Activated CD4-positive, CD25-positive, alpha-beta regulatory T cell treated with anti-CD3 and anti-CD28 coated beads, Interleukin-2, amount 50 U/mL, for 72 hours (primary cell): ENCODE measurements around the gene ACER2.
A peak's percentile ranks its signal among the peaks of the same experiment; 100 is the strongest.
"Not testable (repeated sequence)": the region's sequence is repeated elsewhere in the genome, so short reads cannot be mapped to it uniquely, and the experiment has no call there.

Experiments
- DNase-seq: peaks from one replicate; pipeline ENCODE4 v3.0.0; 2021

ACER2 gene

DNA sequence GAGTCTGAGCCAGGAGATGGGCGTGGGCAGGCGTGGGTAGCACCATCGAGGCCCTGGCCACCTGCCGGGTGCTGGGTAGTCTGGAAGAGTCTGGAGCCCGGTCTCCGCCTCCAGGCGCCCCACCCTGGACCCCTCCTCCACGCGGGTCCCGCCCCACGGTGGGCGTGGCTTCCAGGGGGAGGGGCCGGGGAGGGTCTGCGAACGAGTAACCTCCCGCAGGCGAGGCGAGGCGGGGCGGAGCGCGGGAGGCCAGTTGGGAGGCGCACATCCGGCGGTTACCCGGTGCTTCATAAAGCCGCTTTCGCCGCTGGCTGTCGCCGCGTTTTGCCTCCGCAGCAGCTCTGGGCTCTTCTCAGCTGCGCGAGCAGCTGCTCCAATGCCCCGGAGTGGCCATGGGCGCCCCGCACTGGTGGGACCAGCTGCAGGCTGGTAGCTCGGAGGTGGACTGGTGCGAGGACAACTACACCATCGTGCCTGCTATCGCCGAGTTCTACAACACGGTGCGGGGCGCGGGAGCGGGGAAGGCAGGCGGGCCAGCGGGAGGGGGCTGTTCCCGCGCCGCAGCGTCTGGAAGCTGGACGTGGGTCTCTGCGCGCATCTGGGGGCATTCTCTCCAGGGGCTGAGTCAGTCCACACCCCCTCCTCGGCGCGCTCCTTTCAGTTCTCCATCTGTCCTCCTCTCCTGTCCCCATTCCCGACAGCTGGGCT, at the start of gene ACER2:
Gene ACER2, plus strand, starts transcription at position 317 of the 708 bp plus-strand sequence. Its CDS starts 76 bp downstream, at position 393.
- peak; percentile 92 for DNase-seq

DNA sequence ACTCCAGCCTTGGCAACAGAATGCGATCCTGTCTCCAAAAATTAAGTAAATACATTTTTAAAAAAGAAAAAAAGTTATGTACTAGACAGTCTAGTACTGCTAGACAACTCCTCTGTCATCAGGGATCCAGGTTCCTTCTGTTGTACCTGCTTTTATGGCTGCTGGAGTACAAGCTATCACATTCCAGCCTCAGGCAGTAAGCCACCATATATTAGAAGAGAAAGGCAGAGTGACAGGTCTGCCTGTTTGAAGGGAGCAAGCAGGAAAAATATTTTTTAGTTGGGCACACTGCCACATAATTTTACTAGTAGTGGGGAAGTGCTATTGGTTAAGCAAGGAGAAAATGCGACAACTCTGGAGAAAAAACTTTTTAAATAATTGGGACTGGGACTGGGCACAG, 39.7 kb upstream of the ACER2 start:
- no peak for DNase-seq

DNA sequence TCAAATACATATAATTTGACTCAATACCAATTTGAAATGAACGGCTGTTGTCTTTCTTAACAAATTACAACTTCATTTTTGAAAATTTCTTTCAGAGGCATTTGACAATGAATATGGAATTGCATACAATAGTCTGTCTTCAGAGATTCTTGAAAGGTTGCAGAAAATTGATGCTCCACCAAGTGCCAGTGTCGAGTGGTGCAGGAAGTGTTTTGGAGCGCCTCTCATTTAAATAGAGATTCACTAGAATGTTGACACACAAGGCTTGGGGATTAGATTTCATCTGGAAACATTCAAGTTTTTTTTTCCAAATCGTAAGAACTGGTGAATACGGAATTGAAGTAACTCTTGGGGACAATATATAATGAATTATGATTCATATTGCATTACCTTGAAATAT, 36.9 kb upstream of the ACER2 start:
- no peak for DNase-seq

DNA sequence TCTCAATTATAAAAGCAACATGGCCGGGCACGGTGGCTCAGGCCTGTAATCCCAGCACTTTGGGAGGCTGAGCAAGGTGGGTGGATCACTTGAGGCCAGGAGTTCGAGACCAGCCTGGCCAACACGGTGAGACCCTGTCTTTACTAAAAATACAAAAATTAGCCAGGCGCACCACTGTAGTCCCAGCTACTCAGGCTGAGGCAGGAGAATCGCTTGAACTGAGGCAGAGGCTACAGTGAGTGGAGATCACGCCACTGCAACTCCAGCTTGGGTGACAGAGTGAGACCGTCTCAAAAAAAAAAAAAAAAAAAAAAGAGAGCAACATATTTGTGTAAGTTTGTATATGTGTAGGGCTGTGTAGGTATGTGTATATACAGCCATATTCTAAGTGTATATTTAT, 36.2 kb upstream of the ACER2 start:
- DNase-seq, result no peak

DNA sequence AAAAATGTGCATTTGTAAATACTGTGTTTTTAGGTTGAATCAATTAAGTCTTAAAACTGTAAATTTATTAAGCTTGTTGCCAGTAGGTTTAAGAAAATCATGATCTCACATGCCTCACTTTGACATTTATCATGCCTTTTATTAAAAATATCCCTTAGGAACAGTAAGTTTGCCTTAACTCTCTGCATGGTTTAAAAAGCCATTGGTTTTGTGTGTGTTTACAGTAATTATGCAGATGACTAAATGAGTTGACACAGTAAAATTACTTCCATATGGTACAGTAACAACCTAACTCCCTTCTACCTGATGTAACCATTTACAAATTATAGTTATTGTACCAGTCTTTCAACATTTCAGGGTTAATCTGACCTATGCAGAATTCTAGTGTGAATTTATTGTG, 35.3 kb upstream of the ACER2 start:
- no peak for DNase-seq

DNA sequence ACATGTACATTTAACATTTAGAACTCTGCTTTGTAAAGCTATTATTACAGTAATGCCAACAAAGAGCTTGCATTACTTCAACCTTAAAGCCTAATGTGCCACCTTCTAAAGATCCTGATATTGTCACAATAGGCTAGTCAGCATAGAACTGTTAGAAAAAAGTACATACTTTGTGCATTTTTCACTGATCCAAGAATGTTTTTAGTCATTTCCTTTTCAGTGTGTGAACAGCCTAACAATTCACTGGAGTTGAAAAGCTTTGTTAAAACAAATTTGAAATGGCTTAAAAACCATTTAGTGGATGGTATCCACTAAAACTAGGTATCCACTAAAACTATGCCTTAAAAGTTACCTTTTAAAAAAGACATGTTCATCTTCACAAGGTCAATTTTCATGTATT, 33.3 kb upstream of the ACER2 start:
- no peak for DNase-seq

DNA sequence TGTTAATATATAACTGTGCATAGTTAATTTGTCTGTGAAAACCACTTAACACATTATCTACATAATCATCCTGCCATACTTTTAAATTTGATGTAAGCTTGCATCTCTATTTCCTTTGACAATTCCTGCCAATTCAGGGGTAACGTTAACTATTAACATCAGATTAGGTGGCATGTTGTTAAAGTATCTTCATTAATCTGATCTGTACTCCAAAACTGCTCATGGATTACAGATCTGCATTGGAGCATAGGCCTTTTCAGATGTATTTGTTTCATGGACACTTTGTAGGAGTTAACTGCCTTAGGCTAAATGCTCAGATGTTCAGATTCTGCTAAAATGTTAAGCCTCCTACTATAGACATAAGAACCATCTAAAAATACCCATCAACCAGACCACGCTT, 31.9 kb upstream of the ACER2 start:
- DNase-seq, result no peak

DNA sequence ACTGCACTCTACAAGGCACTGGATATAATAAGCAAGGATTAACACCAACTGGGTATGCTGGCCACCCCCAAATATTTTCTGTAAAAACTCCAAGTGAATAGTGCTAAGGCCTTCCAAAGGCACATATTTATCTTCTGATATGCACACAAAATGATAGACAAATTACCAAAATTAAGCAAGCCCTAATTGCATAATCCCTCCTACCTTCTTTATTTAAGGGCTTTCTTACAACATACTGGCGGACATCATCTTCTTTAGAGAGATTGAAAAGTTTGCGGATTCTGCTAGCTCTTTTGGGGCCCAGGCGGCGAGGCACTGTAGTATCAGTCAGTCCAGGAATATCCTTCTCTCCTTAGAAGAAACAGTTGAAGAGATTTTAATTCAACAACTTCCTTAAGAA, 30.6 kb upstream of the ACER2 start:
- DNase-seq, result no peak

DNA sequence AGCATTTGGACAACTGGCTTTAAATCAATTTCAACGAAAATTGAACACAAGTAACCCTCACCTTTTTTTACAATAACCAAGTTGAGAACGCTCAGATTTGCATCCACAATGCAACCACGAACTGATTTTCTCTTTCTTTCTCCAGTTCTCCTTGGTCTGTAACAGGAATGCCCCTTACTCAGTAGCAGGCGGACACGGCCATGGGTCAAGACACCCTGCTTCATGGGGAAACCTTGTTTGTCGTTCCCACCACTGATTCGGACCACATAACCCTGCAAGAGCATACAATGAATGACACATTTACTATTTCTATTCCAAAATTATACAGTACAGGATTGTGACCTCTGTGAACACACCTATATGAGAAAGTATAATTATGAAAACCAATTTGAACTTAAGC, 30.2 kb upstream of the ACER2 start:
- DNase-seq, result no peak

DNA sequence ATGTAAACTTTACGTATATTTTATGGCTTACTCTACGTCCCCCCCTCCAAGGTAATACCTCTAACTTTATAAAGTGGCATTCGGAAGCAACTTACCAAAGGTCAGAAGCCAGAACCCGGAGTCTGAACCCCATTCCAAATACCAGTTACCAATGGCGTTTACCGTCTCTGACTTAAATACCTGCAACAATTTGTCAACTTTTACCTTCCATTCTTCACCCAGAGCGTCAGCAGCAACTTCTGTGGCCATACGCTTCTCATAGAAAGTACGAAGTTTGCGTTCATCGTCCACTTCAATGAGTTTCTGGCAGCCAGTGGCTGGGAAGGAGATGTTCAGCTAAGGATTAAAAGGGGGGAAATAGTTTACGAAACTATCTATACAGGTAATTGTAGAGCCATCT, 29.5 kb upstream of the ACER2 start:
- no peak for DNase-seq

DNA sequence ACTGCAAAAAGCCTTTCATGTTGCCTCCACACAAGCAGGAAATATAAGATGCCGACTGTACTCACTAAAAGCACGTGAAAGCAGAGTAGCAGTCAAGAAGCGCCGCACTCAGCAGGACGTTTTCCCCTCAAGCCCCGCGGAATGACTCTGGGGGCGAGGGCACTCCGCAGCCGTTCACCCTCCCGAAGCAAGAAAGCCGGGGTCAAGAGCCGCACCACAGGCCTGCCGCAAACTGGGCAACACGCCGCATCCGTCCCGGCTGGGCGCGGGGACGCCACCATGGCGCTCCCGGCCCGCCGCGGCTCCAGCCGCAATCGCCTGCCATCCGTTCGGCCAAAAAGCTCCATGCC, 29.1 kb upstream of the ACER2 start:
- no peak for DNase-seq

DNA sequence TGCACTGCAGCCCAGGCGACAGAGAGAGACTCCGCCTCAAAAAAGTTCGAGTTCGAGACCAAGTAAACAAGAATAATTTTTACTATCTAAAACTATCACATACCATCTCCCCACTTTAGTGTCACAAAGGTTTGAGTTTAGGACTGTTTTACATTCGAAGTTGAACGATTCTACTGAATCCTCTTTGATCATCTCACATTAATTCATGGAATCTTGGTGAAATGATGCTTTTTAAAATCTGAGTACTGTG, 28.1 kb upstream of the ACER2 start:
- no peak for DNase-seq

DNA sequence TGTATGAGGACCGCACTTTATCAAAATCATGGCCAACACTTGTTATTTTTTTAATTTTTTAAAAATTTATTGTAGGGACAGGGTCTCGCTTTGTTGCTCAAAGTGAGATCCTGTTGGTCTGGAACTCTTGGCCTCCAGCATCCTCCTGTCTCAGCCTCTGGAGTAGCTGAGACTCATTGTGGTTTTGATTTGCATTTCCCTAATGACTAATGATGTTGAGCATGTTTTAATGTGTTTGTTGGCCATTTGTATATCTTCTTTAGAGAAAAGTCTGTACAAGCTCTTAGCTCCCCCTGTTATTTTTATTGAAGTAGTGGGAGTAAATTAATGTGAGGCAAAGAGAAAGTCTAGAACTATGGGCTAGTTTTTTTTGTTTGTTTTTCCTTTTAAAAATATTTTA, 27.2 kb upstream of the ACER2 start:
- DNase-seq, result no peak

DNA sequence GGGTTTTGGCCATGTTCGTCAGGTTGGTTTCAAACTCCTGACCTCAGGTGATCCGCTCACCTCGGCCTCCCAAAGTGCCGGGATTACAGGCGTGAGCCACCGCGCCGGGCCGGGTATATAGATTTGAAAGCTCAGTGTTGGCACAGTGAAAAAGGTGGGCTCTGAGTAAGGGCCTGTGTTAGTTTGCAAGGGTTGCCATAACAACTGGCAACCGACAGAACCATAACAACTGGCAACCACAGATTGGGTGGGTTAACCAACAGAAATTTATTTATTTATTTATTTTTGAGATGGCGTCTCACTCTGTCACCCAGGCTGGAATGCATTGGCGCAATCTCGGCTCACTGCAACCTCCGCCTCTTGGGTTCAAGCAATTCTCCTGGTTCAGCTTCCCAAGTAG, 23.6 kb upstream of the ACER2 start:
- DNase-seq, result not testable (repeated sequence)

DNA sequence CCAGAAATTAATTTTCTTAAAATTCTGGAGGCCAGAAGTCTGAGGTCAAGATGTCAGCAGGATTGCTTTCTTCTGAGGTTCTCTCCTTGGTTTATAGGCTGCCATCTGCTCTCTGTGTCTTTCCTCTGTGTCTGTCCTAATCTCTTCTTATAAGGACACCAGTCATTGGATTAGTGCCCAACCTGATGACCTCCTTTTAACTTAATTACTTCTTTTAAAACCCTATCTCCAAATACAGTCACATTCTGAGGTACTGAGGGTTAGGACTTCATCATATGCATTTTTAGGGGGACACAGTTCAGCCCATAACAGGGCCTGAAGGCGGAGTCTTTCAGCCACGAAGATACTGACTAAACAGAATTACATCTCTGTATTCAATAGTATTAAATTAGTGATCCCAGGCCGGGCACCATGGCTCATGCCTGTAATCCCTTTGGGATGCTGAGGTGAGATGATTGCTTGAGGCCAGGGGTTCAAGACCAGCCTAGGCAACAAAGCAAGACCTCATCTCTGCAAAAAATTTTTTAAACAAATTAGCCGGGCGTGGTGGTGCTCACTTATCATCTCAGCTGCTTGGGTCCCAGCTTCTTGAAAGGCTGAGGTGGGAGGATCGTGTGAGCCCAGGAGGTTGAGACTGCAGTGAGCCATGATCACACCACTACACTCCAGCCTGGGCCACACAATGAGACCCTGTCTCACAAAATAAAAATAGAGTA, 22.9 kb upstream of the ACER2 start:
- DNase-seq, result no peak

DNA sequence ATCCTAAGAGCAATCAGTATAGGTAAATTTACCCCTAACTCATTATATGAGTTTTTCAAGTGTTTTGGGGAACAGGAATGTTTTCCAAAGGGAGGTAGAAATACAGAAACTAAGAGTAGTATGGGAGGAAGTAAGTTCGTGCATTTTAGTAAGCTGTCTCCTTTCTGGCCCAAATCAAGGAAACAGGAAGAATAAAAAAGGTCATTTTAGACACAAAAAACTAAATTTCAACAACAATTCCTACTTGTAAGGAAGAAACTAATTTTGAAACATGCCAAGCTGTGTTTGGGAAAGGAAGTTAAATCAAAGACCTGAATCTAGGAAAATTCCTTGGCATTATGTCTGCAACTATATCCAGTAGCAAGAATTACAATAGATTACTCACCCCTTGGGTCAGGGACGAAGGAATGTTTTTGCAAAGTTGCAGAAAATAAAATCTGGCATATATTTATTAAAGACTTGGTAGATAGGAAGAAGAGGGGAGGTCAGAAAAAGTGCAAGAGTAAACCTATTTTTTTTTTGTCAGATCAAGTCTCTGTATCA, 22.2 kb upstream of the ACER2 start:
- no peak for DNase-seq

DNA sequence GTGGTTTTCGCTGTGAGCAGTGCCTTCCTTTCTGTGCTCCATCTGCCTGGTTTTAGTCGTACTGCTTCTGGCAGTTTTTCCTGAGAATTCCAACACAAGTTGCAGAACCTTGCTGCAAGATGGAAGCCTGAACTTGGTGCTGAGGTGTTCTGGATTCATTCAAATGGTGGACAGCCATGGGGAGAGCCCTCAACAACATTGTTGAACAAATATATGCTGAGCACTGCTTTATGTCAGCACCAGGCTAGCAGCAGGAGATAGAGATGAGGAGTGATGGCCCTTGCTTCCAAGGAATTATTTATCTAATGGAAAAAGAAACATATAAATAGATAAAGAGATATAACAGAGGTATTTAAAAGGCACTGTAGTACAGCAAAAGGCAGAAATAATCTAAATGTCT, 21.5 kb upstream of the ACER2 start:
- DNase-seq, result no peak

DNA sequence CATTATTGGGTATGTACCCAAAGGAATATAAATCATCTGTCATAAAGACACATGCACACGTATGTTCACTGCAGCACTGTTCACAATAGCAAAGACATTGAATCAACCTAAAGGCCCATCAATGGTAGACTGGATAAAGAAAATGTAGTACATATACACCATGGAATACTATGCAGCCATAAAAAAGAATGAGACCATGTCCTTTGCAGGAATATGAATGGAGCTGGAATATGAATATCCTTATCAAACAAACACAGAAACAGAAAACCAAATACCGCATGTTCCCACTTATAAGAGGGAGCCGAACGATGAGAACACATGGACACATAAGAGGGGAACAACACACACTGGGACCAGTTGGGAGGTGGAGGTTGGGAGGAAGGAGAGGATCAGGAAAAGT, 19.3 kb upstream of the ACER2 start:
- not testable (repeated sequence) for DNase-seq

DNA sequence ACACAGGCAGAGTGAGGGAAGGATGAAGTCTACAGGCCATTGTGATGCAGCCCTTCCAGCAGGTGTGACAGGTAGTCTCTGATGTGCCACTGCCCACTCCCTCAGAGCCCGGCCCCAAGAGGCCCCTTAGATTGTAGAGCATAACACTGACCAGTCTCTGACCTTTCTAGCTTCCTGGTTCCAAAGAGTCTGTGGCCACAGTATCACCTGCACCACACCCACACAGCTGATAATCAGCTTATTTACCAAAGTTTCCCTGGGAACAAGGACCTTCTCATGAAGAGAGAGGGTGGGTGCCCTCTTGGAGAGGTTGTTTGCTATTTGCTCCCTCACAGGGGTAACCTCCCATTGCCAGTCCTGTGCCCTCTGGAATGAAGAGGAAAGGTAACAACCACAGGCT, 11.0 kb upstream of the ACER2 start:
- DNase-seq, result no peak

DNA sequence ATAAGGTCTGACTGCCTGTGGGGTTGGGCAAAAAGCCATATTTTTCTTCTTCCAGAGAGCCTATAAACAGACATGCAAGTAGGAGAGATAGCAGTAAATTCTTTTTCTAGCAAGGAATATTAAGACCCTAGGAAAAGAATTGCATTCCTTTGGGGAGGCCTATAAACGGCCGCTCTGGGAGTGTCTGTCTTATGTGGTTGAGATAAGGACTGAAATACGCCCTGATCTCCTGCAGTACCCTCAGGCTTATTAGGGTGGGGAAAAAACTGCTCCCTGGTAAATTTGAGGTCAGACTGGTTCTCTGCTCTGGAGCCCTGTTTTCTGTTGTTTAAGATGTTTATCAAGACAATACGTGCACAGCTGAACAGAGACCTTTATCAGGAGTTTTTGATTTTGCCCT, 5.6 kb upstream of the ACER2 start:
- DNase-seq, result not testable (repeated sequence)

DNA sequence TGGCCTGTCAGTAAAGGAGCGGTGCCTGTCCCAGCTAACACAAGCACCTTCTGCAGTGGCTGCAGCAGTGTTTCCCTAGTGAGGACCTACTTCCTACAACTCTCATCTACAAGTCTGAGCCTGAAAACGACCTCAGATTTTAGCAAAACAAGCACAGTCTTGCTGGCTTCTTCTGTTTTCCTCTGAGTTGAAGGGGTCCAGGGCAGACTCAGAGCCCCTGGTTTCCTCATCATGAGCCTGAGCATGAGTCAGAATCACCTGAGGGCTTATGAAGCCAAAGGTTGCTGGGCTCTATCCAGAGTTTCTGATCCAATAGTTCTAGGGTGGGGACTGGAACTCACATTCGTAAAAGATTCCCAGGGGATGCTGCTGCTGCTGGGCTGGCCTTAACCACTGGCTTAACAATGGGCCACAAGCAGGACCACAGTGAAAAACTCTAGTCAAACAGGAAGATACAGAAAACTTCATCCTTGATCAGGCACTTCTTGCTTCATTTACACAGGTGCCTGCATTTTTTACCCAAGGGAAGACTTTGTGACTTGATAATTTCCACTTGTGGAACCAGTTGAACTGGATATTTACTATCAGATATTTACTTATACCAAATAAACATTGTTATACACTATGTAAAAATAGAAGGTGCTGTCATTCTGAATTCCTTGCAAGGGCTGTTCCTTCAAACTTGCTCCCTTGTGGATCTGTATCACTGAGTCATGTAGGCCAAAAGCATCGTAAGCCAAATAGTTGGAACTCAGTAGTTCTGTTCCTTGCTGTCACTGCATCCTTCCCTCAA, 4.3 kb upstream of the ACER2 start:
- DNase-seq, result no peak

DNA sequence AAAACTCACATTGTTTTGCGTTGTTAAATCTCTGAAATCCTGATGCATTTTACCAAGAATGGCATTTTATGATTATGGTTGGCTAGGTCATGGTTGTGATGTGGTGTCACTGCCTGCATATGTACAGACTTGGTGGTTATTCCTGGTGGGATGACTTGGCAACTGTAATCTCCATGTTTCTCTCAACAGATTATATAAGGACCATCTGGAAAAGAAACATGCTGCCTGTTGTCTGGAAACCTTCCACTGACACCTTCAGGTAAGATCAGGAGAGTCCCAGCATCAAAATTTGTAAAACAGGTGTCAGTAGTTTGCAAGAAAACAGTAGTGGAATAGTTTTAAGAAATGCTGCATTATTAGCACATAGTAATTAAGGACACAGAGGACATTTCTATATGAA, 3.0 kb upstream of the ACER2 start:
- no peak for DNase-seq

DNA sequence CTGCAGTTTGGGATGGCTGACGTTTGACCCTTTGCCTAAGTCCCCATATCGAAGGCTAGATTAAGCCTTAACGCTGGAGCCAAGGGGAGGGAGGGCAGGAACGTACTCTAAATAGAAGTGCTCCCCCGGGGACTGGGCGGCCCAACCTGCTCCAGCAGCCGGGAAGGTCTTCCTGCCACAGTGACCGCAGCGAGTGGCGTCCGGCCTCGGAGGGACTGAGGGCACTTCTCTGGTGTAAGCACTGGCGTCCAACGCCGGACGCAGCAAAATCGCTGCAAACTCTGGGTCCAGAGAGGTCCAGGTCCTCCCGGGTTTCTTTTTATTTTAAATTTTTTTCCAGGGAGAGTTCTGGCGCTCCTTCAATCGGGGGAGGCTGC, 505 bp upstream of the ACER2 start:
- DNase-seq, result no peak
